Stimulated activated effector memory CD8-positive, alpha-beta T cell treated with anti-CD3 and anti-CD28 coated beads, Interleukin-12 subunit alpha, Interleukin-12 subunit beta, amount 100 ng/mL, for 72 hours (primary cell): ENCODE results near the gene SLC17A9.
"Not testable (repeated sequence)": the region's sequence is repeated elsewhere in the genome, so short reads cannot be mapped to it uniquely, and the experiment has no call there.

Experiments
- ATAC-seq: fragments of 150-1000 bp; cut with Tn5 transposase; 2 replicates; pipeline ENCODE4 v1.10.0; 2021
- DNase-seq, 2 donors: peaks; one replicate each; pipeline ENCODE4 v3.0.0; 2021 to 2022; ENCODE audit warnings: low spot score in 2 of 2
- H3K27ac Mint-ChIP-seq: one replicate; pipeline ENCODE4 v1.8.0; 2022; ENCODE audit warnings: mild to moderate bottlenecking, mixed read lengths
- H3K36me3 Mint-ChIP-seq: one replicate; pipeline ENCODE4 v1.8.0; 2022; ENCODE audit warnings: mild to moderate bottlenecking, mixed read lengths
- H3K4me1 Mint-ChIP-seq: one replicate; pipeline ENCODE4 v1.8.0; 2022; ENCODE audit warnings: mixed read lengths
- H3K4me3 Mint-ChIP-seq: one replicate; pipeline ENCODE4 v1.8.0; 2022; ENCODE audit warnings: mild to moderate bottlenecking, mixed read lengths
- H3K9me3 Mint-ChIP-seq: one replicate; pipeline ENCODE4 v1.8.0; 2022; ENCODE audit warnings: mixed read lengths

SLC17A9 gene

GRCh38 chr20:62914970-62915457 lies 37.5 kb upstream of the SLC17A9 start:
- peak overlapping the region; percentile 82 for H3K27ac Mint-ChIP-seq

GRCh38 chr20:62916703-62917476 lies 35.6 kb upstream of the SLC17A9 start:
- Mint-ChIP-seq H3K9me3 (no peaks in the 10 kb centered on the region), H3K4me1 (peaks cover 71% of the 10 kb centered on the region), H3K4me3 (peak overlapping the region; percentile 19), H3K36me3 (peaks cover 65% of the 10 kb centered on the region), H3K27ac (no peak overlapping the region)
- DNase-seq = no peak
- no peak for ATAC-seq

More at GRCh38 chr20:62914970-62915457, 37.5 kb upstream of the SLC17A9 start:
- no peak for ATAC-seq
- DNase-seq = no peak
- Mint-ChIP-seq H3K4me1 (peaks cover 67% of the 10 kb centered on the region), H3K9me3 (no peaks in the 10 kb centered on the region), H3K36me3 (peaks cover 78% of the 10 kb centered on the region), H3K4me3 (peak overlapping the region; percentile 47)

DNA sequence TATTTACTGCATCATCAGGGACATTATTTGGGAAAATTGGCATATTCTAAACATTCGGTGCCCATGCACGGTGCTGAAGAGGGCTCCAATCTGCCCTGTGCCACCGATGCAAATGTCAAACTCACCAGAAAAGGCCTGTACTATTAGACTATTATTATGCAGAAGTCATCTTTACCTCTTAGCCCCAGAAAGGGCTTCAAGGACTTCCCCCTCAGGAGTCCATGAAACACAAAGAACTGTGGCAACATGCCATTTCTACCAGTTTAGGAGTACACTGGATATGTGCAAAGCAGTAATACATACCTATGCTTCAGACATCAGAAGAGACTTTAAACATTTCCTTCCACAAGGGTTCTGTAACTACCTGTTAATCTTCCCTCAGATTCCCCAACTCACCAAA lies 34.8 kb upstream of the SLC17A9 start:
- H3K36me3 Mint-ChIP-seq = peaks cover 61% of the 10 kb centered on the region
- ATAC-seq = no peak
- peak overlapping the region; percentile 80 for H3K27ac Mint-ChIP-seq

DNA sequence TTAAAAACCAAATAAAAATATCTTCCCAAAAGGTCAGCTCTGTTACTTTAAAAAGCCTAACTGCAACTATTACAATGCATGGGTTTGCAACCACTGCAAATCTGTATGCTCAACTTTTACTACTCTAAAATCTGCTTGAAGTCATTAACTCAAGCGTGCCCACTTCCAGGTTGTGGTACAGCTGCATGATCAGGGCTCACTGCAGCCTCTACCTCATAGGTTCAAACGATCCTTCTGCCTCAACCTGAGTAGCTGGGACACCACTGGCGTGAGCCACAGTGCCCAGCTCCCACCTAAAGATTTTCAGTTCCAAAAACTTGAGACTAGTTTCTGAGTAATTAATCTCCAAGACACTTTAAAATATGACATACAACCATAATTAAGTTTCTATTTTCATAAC lies 34.4 kb upstream of the SLC17A9 start:
- DNase-seq (no peak), ATAC-seq (peak; percentile 79)
- H3K36me3 Mint-ChIP-seq = peaks cover 59% of the 10 kb centered on the region
- H3K4me1 Mint-ChIP-seq = peaks cover 78% of the 10 kb centered on the region
- H3K4me3 Mint-ChIP-seq = peak overlapping the region; percentile 79
- H3K27ac Mint-ChIP-seq = peak overlapping the region; percentile 80
- H3K9me3 Mint-ChIP-seq = no peaks in the 10 kb centered on the region

More for the DNA sequence above, 34.8 kb upstream of the SLC17A9 start:
- no peaks in the 10 kb centered on the region for H3K9me3 Mint-ChIP-seq
- peaks cover 79% of the 10 kb centered on the region for H3K4me1 Mint-ChIP-seq
- DNase-seq = no peak
- peak overlapping the region; percentile 79 for H3K4me3 Mint-ChIP-seq

GRCh38 chr20:62918831-62919230 lies 33.7 kb upstream of the SLC17A9 start:
- H3K27ac Mint-ChIP-seq = peak overlapping the region; percentile 80
- peak; percentile 33 to 71 for DNase-seq
- H3K4me1 Mint-ChIP-seq = peaks cover 76% of the 10 kb centered on the region

GRCh38 chr20:62920039-62920645 lies 32.4 kb upstream of the SLC17A9 start:
- Mint-ChIP-seq H3K4me3 (peak overlapping the region; percentile 79), H3K4me1 (peaks cover 78% of the 10 kb centered on the region), H3K36me3 (peaks cover 54% of the 10 kb centered on the region), H3K27ac (peak overlapping the region; percentile 80), H3K9me3 (no peaks in the 10 kb centered on the region)
- DNase-seq = no peak
- ATAC-seq = no peak

More at GRCh38 chr20:62918831-62919230, 33.7 kb upstream of the SLC17A9 start:
- H3K9me3 Mint-ChIP-seq = no peaks in the 10 kb centered on the region
- H3K36me3 Mint-ChIP-seq = peaks cover 53% of the 10 kb centered on the region
- ATAC-seq = peak; percentile 84
- H3K4me3 Mint-ChIP-seq = peak overlapping the region; percentile 79

DNA sequence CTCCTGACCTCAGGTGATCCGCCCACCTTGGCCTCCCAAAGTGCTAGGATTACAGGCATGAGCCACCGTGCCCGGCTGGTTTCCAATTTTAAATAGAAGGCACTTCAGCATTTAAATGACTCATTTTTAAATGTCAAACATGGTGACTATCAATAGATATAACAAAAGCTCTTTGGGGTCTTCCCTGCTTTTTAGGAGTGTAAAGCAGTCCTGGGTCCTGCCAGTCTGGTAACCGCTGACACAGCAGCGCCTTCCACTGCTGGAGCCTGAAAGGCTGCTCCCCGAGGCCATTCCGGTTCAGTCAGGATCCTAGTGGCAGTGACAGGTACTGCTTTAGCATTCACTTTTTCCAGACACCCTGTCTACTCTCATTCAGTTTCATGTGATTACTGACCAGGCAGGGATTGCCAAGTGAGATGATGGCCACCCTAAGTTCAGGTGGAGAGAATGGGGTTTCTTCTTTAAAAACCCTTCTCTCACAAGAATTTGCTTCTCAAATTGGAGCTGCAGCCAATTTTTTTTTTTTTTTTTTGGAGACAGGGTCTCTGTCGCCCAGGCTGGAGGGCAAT lies 31.3 kb upstream of the SLC17A9 start:
- Mint-ChIP-seq H3K27ac (peak overlapping the region; percentile 80), H3K36me3 (peaks cover 56% of the 10 kb centered on the region), H3K9me3 (no peaks in the 10 kb centered on the region), H3K4me3 (peak overlapping the region; percentile 79), H3K4me1 (peaks cover 71% of the 10 kb centered on the region)
- peak; percentile 68 for ATAC-seq
- peak; percentile 34 to 72 for DNase-seq

- H3K4me3 Mint-ChIP-seq = peak overlapping the region; percentile 89
- ATAC-seq = peak; percentile 18
- H3K36me3 Mint-ChIP-seq = peaks cover 53% of the 10 kb centered on the region
- H3K27ac Mint-ChIP-seq = peak overlapping the region; percentile 84
- H3K9me3 Mint-ChIP-seq = no peaks in the 10 kb centered on the region
- peak in 1 of 2 donors; percentile 76 for DNase-seq
- peaks cover 72% of the 10 kb centered on the region for H3K4me1 Mint-ChIP-seq
Measured at GRCh38 chr20:62922451-62922921, 30.0 kb upstream of the SLC17A9 start.

GRCh38 chr20:62923059-62923668 lies 29.3 kb upstream of the SLC17A9 start:
- not testable (repeated sequence) for DNase-seq, ATAC-seq, H3K9me3 Mint-ChIP-seq
- Mint-ChIP-seq H3K27ac (peak overlapping the region; percentile 84), H3K36me3 (peaks cover 46% of the 10 kb centered on the region), H3K4me3 (peak overlapping the region; percentile 89), H3K4me1 (peaks cover 72% of the 10 kb centered on the region)

DNA sequence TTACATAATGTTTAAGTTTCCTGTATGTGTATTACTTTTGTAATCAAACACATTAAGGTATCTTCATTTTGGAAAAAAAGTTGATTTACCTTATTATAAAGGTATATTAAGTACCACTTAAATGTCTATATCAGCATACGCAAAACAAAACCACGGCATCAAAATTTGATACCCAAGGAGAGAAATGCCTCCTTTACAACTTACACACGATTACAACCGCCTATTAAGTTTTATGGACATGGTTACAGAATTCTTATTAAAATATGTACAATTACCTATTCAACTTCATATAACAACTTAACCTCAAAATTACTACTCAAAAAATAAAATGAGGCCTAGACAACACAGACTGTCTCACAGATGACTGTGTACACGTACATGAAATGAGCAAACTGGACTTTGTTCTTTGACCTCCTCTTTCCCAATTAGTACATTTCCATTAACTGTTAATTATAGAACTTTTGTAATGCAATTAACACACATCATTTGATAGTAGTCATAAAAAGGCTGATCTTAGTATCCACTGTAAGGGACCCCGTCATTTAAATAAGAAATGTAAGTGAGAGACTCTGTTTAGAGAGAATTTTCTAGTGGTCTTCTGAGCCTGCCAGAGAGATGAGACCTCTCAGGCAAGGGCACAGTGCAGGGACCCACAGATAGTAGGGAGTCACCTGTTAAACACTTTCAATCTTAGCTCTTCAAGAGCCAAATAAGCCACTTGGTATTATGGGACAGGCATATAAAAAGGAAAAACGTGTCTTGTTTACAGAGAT lies 28.7 kb upstream of the SLC17A9 start:
- Mint-ChIP-seq H3K27ac (peak overlapping the region; percentile 96), H3K4me1 (peaks cover 72% of the 10 kb centered on the region), H3K4me3 (peak overlapping the region; percentile 89), H3K36me3 (peaks cover 44% of the 10 kb centered on the region), H3K9me3 (no peaks in the 10 kb centered on the region)
- ATAC-seq = no peak
- DNase-seq = no peak

DNA sequence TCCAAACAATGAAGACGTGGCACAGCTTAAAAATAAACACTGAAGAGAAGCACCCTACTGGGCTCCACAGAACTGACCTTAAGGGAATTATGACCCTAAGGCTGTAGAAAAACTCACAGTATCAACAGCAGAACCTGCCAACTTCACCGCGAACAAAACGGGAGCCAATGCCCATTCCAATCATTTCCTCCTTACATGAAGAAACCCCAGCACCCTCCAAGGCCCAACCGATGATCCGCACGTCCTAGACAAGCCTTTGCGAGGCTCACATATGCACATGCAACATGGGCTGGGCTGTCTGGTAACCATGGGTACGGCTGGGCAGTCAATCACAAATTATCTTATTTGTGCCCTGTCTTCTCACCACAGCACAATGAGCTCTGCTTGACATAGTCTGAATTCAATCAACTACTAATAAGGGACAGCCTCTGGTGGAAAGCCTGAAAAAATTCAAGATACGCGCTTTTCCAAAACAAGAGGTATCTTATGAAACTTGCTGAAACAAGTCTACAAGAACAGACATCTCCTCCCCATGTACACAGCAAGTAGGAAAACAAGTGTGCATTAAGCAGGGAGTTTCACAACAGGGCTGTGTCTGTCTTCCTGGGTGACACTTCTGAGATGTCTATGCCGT lies 27.9 kb upstream of the SLC17A9 start:
- ATAC-seq = peak; percentile 12
- peaks cover 39% of the 10 kb centered on the region for H3K36me3 Mint-ChIP-seq
- H3K4me1 Mint-ChIP-seq = peaks cover 71% of the 10 kb centered on the region
- no peak for DNase-seq
- H3K9me3 Mint-ChIP-seq = no peaks in the 10 kb centered on the region
- peak overlapping the region; percentile 96 for H3K27ac Mint-ChIP-seq
- peak overlapping the region; percentile 89 for H3K4me3 Mint-ChIP-seq

- Mint-ChIP-seq H3K4me3 (peak overlapping the region; percentile 89), H3K9me3 (no peaks in the 10 kb centered on the region), H3K36me3 (peaks cover 39% of the 10 kb centered on the region), H3K27ac (peak overlapping the region; percentile 96), H3K4me1 (peaks cover 72% of the 10 kb centered on the region)
- DNase-seq = no peak
- no peak for ATAC-seq
Measured at GRCh38 chr20:62925076-62925419, 27.5 kb upstream of the SLC17A9 start.

DNA sequence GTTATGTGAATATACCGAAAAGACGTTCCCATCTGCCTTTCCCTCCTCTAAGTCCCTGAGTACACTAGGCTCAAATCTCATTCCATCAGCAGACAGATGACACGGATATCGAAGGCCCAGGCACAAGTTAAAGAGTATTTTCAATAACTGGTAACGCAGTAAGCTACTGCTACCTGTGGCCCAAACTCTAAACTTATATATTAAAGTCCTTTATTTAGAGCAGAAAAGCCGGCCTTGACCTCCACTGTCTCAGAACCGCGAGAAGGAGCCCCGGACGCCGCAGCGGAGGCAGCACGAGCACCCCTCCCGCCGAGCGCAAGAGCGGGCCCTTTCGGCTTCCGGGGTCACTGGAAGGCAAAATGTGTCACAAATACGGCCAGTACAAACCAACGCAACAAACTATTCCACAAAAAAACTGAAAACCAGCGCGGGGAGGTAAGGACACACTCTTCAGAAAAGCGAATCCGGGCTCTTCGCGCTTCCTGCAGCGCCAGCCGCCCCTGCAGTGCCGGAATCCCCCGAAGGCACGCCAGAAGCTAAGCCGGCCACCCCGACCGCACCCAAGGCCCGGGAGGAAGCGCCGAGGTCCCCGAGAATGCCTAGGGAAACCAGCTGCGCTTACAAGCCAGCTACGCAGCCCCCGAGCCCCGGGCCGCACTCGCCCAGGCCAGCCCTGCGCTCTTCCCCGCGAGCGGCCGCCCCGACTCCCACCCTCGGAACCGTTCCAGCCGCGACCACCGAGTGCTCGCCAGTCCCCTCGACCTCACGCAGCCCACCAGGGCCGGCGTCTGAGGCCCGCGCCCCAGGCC lies 26.9 kb upstream of the SLC17A9 start:
- DNase-seq (peak; percentile 32 to 74), ATAC-seq (peak; percentile 7)
- H3K4me1 Mint-ChIP-seq = peaks cover 72% of the 10 kb centered on the region
- H3K9me3 Mint-ChIP-seq = no peaks in the 10 kb centered on the region
- peaks cover 39% of the 10 kb centered on the region for H3K36me3 Mint-ChIP-seq
- peak overlapping the region; percentile 96 for H3K27ac Mint-ChIP-seq
- peak overlapping the region; percentile 89 for H3K4me3 Mint-ChIP-seq
